ENCODE results near the gene TMEM134. TPM values are rescaled to one million over a fixed set of nuclear protein-coding genes. Genes with fewer than 3 reads are reported as not detected.
A peak's percentile ranks its signal among the peaks of the same experiment; 100 is the strongest.
"Not testable (repeated sequence)": the region's sequence is repeated elsewhere in the genome, so short reads cannot be mapped to it uniquely, and the experiment has no call there.

Gene TMEM134
- total RNA-seq, 1 experiment from 2014 or later = 99.7 TPM

DNA sequence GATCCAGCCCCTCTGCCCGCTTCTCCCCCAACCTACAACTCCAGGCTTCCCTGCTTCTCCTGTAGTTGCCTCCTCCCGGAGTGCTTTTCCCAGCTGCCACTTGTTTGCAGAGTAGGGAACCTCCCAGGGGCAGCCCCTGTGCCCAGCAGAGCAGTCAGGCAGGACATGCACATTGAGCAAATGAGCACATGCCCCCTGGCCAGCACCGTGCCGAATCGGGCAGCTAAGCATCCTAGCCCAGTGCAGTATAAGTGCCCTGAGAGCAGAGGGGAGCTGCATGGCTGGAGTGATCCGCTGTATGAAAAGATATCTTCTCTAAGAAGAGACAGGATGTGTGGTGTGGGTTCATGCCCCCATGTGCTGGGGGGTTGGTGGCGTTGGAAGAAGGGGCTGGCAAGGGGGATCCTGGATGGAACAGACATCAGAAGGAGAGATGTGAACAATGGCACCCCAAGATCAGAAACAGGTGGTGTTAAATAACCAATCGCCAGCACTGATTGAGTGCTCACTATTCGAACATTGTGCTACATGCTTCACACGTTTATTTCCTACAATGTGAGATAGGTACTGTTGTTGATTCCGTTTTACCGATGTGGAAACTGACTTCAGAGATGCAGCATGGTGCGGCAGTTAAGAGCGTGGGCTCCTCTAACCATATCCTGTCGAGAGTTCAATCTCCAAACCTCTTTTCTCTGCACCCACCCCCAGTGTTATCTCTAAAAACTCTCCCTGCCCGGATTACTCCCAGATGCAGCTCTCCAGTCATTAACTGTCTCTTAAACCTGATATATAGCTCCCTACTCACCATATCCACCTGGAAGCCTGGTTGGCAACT is 15.0 kb upstream of the TMEM134 start:
- Histone ChIP-seq H3K9ac (ENCODE audit: low read length) (peak overlapping the region; percentile 70), H3K4me1 (ENCODE audit: low read length) (peaks cover 51% of the 10 kb centered on the region), H3K4me2 (ENCODE audit: low read depth, low read length, poor library complexity, severe bottlenecking) (peak overlapping the region; percentile 80)

DNA sequence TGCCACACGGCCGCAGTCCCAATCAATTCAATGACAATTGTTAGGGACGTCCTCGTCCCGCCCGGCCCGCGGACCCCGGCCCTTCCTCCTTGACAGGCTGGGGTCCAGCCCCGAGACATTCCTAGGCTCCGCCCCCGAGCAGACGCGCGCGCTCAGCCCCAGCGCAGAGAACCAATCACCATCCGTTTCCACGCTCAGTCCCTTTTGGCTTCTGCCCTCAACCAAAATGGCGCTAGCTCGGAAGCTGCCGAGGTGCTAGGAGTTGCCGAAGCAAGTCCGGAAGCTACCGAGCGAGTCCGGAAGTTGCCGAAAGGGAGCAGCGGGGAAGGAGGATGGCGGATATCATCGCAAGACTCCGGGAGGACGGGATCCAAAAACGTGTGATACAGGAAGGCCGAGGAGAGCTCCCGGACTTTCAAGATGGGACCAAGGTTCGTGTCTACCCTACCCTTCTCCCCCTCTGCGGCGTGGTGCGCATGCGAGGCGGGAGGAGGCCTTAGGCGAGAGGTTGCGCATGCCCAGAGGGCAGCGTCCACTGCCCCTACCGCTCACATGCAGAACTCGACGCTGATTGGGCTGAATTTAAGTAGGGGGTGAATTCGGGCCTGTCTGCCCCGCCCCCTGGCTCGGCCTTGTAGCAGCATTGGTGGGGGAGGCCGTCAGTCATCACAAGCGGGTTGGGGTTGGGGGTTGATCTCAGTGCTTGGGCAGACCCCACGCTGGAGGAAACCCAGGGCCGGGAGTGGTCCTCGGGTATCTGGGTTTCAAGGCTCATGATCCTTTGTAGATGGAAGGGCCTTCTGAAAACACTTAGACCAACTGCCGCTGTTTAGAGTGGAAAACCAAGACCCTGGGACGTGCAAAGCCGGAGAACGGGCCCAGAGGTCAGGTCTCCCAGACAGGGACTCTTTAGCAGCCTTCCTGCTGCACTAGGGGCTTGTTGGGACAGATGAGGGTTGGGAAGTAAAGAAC is 14.1 kb upstream of the TMEM134 start, which contains the start of gene AIP:
TSS of gene AIP (plus strand) at position 200 of the 972 bp plus-strand sequence. CDS start at position 333, 133 bp downstream.
- no peaks in the 10 kb centered on the region for H3K9me2 ChIP-seq (replicated peaks; ENCODE audit: insufficient read depth, low read length)
- peak within 1 kb of the TSS; percentile 88 for H3K27ac ChIP-seq (ENCODE audit: low read length)
- H3K36me3 ChIP-seq (ENCODE audit: insufficient read depth, low read length) = no peaks in the 10 kb centered on the region
- no peaks in the 10 kb centered on the region for H3K9me3 ChIP-seq (ENCODE audit: low read length)
- peaks cover 15% of the 10 kb centered on the region for H3K79me2 ChIP-seq (ENCODE audit: low read length)
- peak within 1 kb of the TSS; percentile 80 for H3K4me2 ChIP-seq (ENCODE audit: low read depth, low read length, poor library complexity, severe bottlenecking)
- peak; percentile 99 for DNase-seq
- no peaks in the 10 kb centered on the region for H3K27me3 ChIP-seq (ENCODE audit: low read length)
- H4K20me1 ChIP-seq (ENCODE audit: insufficient read depth, low read depth, low read length) = no peaks in the 10 kb centered on the region
- peak within 1 kb of the TSS; percentile 75 for H2AFZ ChIP-seq (ENCODE audit: low read length)
- peak within 1 kb of the TSS; percentile 60 for H3K4me3 ChIP-seq (ENCODE audit: low read length)
- H3K4me1 ChIP-seq (ENCODE audit: low read length) = peaks cover 46% of the 10 kb centered on the region
- H3K9ac ChIP-seq (ENCODE audit: low read length) = peak within 1 kb of the TSS; percentile 70

More for the DNA sequence above, 15.0 kb upstream of the TMEM134 start:
- DNase-seq = peak; percentile 65
- H4K20me1 ChIP-seq (ENCODE audit: insufficient read depth, low read depth, low read length) = no peaks in the 10 kb centered on the region
- peak overlapping the region; percentile 60 for H3K4me3 ChIP-seq (ENCODE audit: low read length)
- peaks cover 15% of the 10 kb centered on the region for H3K79me2 ChIP-seq (ENCODE audit: low read length)
- H3K27me3 ChIP-seq (ENCODE audit: low read length) = no peaks in the 10 kb centered on the region
- no peaks in the 10 kb centered on the region for H3K9me3 ChIP-seq (ENCODE audit: low read length)
- no peak overlapping the region for H2AFZ ChIP-seq (ENCODE audit: low read length)
- no peaks in the 10 kb centered on the region for H3K9me2 ChIP-seq (replicated peaks; ENCODE audit: insufficient read depth, low read length)
- H3K36me3 ChIP-seq (ENCODE audit: insufficient read depth, low read length) = no peaks in the 10 kb centered on the region
- H3K27ac ChIP-seq (ENCODE audit: low read length) = peak overlapping the region; percentile 88

DNA sequence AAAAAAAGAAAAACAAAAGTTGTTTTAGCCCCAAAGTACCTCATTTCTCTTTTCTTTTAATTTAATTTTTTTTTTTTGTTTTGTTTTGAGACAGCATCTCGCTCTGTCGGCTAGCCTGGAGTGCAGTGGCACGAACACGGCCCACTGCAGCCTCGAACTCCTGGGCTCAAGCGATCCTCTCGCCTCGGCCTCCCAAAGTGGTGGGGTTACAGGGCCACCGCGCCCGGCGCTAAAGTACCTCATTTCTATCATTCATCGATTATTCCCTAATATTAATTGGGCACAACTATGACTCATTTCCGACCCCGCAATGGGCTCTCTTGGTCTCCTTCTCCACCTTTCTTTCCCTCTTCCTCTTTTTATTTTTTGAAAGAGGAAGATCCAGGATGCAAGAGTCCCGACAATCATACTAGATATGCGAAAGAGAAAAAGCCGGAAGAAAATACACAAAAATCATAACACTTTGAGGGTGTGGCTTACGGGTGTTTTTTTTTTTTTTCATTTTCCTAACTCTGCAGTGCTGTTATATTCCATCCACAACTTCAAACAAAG is 13.3 kb upstream of the TMEM134 start:
- no peaks in the 10 kb centered on the region for H3K9me2 ChIP-seq (replicated peaks; ENCODE audit: insufficient read depth, low read length)
- no peaks in the 10 kb centered on the region for H3K27me3 ChIP-seq (ENCODE audit: low read length)
- peak overlapping the region; percentile 75 for H2AFZ ChIP-seq (ENCODE audit: low read length)
- H3K4me1 ChIP-seq (ENCODE audit: low read length) = peaks cover 46% of the 10 kb centered on the region
- no peaks in the 10 kb centered on the region for H4K20me1 ChIP-seq (ENCODE audit: insufficient read depth, low read depth, low read length)
- H3K9ac ChIP-seq (ENCODE audit: low read length) = peak overlapping the region; percentile 70
- DNase-seq = no peak
- H3K36me3 ChIP-seq (ENCODE audit: insufficient read depth, low read length) = no peaks in the 10 kb centered on the region
- peak overlapping the region; percentile 39 for H3K27ac ChIP-seq (ENCODE audit: low read length)
- no peaks in the 10 kb centered on the region for H3K9me3 ChIP-seq (ENCODE audit: low read length)
- peaks cover 15% of the 10 kb centered on the region for H3K79me2 ChIP-seq (ENCODE audit: low read length)
- peak overlapping the region; percentile 80 for H3K4me2 ChIP-seq (ENCODE audit: low read depth, low read length, poor library complexity, severe bottlenecking)
- H3K4me3 ChIP-seq (ENCODE audit: low read length) = peak overlapping the region; percentile 60

DNA sequence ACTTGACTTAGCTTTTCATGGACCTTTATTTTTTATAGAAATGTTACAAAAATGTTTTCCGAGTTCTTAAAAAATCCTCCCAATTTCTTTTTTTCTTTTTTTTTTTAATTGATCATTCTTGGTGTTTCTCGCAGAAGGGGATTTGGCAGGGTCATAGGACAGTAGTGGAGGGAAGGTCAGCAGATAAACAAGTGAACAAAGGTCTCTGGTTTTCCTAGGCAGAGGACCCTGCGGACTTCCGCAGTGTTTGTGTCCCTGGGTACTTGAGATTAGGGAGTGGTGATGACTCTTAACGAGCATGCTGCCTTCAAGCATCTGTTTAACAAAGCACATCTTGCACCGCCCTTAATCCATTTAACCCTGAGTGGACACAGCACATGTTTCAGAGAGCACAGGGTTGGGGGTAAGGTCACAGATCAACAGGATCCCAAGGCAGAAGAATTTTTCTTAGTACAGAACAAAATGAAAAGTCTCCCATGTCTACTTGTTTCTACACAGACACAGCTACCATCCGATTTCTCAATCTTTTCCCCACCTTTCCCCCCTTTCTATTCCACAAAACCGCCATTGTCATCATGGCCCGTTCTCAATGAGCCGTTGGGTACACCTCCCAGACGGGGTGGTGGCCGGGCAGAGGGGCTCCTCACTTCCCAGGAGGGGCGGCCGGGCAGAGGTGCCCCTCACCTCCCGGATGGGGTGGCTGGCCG is 8.4 kb upstream of the TMEM134 start:
- H3K9me2 ChIP-seq (replicated peaks; ENCODE audit: insufficient read depth, low read length); H3K27ac ChIP-seq (ENCODE audit: low read length); H3K4me3 ChIP-seq (ENCODE audit: low read length); H2AFZ ChIP-seq (ENCODE audit: low read length); H3K79me2 ChIP-seq (ENCODE audit: low read length); H3K9me3 ChIP-seq (ENCODE audit: low read length); H3K9ac ChIP-seq (ENCODE audit: low read length); H3K4me1 ChIP-seq (ENCODE audit: low read length); H3K36me3 ChIP-seq (ENCODE audit: insufficient read depth, low read length); H3K4me2 ChIP-seq (ENCODE audit: low read depth, low read length, poor library complexity, severe bottlenecking); H3K27me3 ChIP-seq (ENCODE audit: low read length); H4K20me1 ChIP-seq (ENCODE audit: insufficient read depth, low read depth, low read length); DNase-seq: not testable (repeated sequence)

DNA sequence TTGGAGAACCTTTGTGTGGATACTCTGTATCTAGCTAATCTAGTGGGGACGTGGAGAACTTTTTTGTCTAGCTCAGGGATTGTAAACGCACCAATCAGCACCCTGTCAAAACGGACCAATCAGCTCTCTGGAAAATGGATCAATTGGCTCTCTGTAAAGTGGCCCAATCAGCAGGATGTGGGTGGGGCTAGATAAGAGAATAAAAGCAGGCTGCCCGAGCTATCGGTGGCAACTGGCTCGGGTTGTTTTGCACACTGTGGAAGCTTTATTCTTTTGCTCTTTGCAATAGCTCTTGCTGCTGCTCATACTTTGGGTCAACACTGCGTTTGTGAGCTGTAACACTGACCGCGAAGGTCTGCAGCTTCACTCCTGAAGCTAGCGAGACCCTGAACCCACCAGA is 7.6 kb upstream of the TMEM134 start:
- not testable (repeated sequence) for H3K9me2 ChIP-seq (replicated peaks; ENCODE audit: insufficient read depth, low read length); H3K27ac ChIP-seq (ENCODE audit: low read length); DNase-seq; H3K9me3 ChIP-seq (ENCODE audit: low read length); H4K20me1 ChIP-seq (ENCODE audit: insufficient read depth, low read depth, low read length); H3K27me3 ChIP-seq (ENCODE audit: low read length); H3K4me3 ChIP-seq (ENCODE audit: low read length); H3K36me3 ChIP-seq (ENCODE audit: insufficient read depth, low read length); H3K4me2 ChIP-seq (ENCODE audit: low read depth, low read length, poor library complexity, severe bottlenecking); H3K4me1 ChIP-seq (ENCODE audit: low read length); H3K9ac ChIP-seq (ENCODE audit: low read length); H2AFZ ChIP-seq (ENCODE audit: low read length); H3K79me2 ChIP-seq (ENCODE audit: low read length)

DNA sequence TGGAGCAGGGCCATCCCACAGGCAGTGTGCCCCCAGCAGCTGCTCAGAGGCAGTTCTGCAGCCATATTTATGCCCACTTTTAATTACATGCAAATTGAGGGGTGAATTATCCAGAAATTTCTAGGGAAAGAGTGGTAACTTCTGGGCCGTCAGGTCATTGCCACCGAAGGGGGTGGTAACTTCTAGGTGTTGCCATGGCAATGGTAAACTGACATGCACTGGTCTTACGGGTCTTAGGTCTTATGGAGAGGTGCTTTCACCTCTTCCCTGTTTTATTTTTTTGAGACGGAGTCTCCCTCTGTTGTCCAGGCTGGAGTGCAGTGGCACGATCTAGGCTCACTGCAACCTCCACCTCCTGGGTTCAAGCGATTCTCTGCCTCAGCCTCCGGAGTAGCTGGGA is 3.8 kb upstream of the TMEM134 start:
- no peak for DNase-seq
- Histone ChIP-seq H3K79me2 (ENCODE audit: low read length) (peaks cover 10% of the 10 kb centered on the region), H3K27me3 (ENCODE audit: low read length) (no peaks in the 10 kb centered on the region), H2AFZ (ENCODE audit: low read length) (no peak overlapping the region), H3K27ac (ENCODE audit: low read length) (no peak overlapping the region), H3K9ac (ENCODE audit: low read length) (no peak overlapping the region), H3K36me3 (ENCODE audit: insufficient read depth, low read length) (no peaks in the 10 kb centered on the region), H3K9me3 (ENCODE audit: low read length) (no peaks in the 10 kb centered on the region), H3K4me3 (ENCODE audit: low read length) (no peak overlapping the region), H4K20me1 (ENCODE audit: insufficient read depth, low read depth, low read length) (no peaks in the 10 kb centered on the region), H3K4me1 (ENCODE audit: low read length) (peaks cover 11% of the 10 kb centered on the region), H3K4me2 (ENCODE audit: low read depth, low read length, poor library complexity, severe bottlenecking) (no peak overlapping the region), H3K9me2 (replicated peaks; ENCODE audit: insufficient read depth, low read length) (no peaks in the 10 kb centered on the region)

DNA sequence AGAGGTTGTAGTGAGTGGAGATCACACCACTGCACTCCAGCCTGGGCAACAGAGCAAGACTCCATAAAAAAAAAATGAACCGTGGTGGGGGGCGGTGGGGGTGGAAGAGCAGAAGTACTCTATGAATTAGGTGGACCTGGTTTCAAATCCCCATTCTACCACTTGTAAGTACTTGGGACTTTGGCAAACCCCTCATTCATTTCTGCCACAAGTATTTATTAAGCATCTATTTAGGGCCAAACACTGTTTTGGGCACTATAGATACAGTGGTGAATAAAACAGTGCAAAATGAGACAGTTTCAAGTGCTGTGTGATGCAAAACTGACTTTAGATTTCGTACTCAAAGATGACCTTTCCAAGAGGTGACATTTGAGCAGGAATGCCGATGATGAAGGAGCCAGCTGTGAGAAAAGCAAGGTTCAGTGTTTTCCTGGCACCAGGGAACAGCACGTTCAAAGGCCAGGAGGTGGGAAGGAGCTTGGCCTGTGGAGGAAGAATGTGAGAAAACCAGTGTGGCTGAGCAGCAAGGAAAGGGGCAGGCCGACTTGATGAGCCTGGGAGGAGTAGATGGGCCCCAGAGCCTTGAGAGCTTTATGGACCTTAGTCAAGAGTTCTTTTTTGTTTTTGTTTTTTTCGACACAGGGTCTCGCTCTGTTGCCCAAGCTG is 1.4 kb upstream of the TMEM134 start:
- Histone ChIP-seq H3K27ac (ENCODE audit: low read length) (no peak overlapping the region), H3K9me3 (ENCODE audit: low read length) (no peaks in the 10 kb centered on the region), H3K9me2 (replicated peaks; ENCODE audit: insufficient read depth, low read length) (no peaks in the 10 kb centered on the region), H3K79me2 (ENCODE audit: low read length) (peaks cover 16% of the 10 kb centered on the region), H3K27me3 (ENCODE audit: low read length) (no peaks in the 10 kb centered on the region), H3K4me1 (ENCODE audit: low read length) (peaks cover 30% of the 10 kb centered on the region), H4K20me1 (ENCODE audit: insufficient read depth, low read depth, low read length) (no peaks in the 10 kb centered on the region), H3K9ac (ENCODE audit: low read length) (no peak overlapping the region), H3K36me3 (ENCODE audit: insufficient read depth, low read length) (no peaks in the 10 kb centered on the region), H3K4me2 (ENCODE audit: low read depth, low read length, poor library complexity, severe bottlenecking) (no peak overlapping the region), H3K4me3 (ENCODE audit: low read length) (no peak overlapping the region), H2AFZ (ENCODE audit: low read length) (no peak overlapping the region)
- no peak for DNase-seq
